Measurements from ENCODE around the gene TPM3. TPM values are rescaled to one million over a fixed set of nuclear protein-coding genes. Genes with fewer than 3 reads are reported as not detected.

Gene TPM3
- total RNA-seq, 1 experiment from 2014 or later: 681 TPM

- H3K9me3 ChIP-seq: no peaks in the 10 kb centered on the region
- H3K4me3 ChIP-seq (ENCODE audit: low read depth, low read length): no peak overlapping the region
- TF ChIP-seq CTCF (IDR thresholded peaks at IDR 0.05; ENCODE audit: insufficient read depth in 1 of 2, low read depth in 1 of 2, low read length in 1 of 2, severe bottlenecking in 1 of 2, unreplicated experiment in 1 of 2): no peak
- no peaks in the 10 kb centered on the region for H3K27me3 ChIP-seq (replicated peaks; ENCODE audit: control insufficient read depth, insufficient read depth, low read length)
- DNase-seq: no peak
- H3K4me1 Mint-ChIP-seq (ENCODE audit: low read depth, unreplicated experiment): peaks cover 5% of the 10 kb centered on the region
- ChIA-PET POLR2A (no interaction called here), CTCF (no interaction called here)
- H3K27me3 Mint-ChIP-seq (ENCODE audit: insufficient read depth, unreplicated experiment): no peaks in the 10 kb centered on the region
- H3K4me3 Mint-ChIP-seq (ENCODE audit: unreplicated experiment): no peak overlapping the region
- BruUV-seq (replicated peaks): no TSS peak
- intact Hi-C loops (cut with micrococcal nuclease; ENCODE audit: unreplicated experiment): no loop called here
- H3K4me1 ChIP-seq: peaks cover 15% of the 10 kb centered on the region
- peaks cover 83% of the 10 kb centered on the region for H3K36me3 Mint-ChIP-seq (ENCODE audit: insufficient read depth, unreplicated experiment)
- no peaks in the 10 kb centered on the region for H3K9me3 Mint-ChIP-seq (ENCODE audit: unreplicated experiment)
- peaks cover 9% of the 10 kb centered on the region for H3K36me3 ChIP-seq (ENCODE audit: control insufficient read depth, insufficient read depth, low read length)
- H3K27ac Mint-ChIP-seq (ENCODE audit: unreplicated experiment): no peak overlapping the region
Measured at GRCh38 chr1:154213274-154213673, 21.4 kb upstream of the TPM3 start.

GRCh38 chr1:154212083-154212482 lies 20.2 kb upstream of the TPM3 start:
- Histone ChIP-seq H3K4me1 (peaks cover 13% of the 10 kb centered on the region), H3K27me3 (replicated peaks; ENCODE audit: control insufficient read depth, insufficient read depth, low read length) (no peaks in the 10 kb centered on the region), H3K9me3 (no peaks in the 10 kb centered on the region), H3K4me3 (ENCODE audit: low read depth, low read length) (no peak overlapping the region), H3K36me3 (ENCODE audit: control insufficient read depth, insufficient read depth, low read length) (peaks cover 7% of the 10 kb centered on the region)
- no peak for DNase-seq
- peaks cover 5% of the 10 kb centered on the region for H3K4me1 Mint-ChIP-seq (ENCODE audit: low read depth, unreplicated experiment)
- TF ChIP-seq CTCF (IDR thresholded peaks at IDR 0.05; ENCODE audit: insufficient read depth in 1 of 2, low read depth in 1 of 2, low read length in 1 of 2, severe bottlenecking in 1 of 2, unreplicated experiment in 1 of 2): no peak
- intact Hi-C loops (cut with micrococcal nuclease; ENCODE audit: unreplicated experiment): no loop called here
- H3K4me3 Mint-ChIP-seq (ENCODE audit: unreplicated experiment): no peak overlapping the region
- H3K27ac Mint-ChIP-seq (ENCODE audit: unreplicated experiment): no peak overlapping the region
- H3K9me3 Mint-ChIP-seq (ENCODE audit: unreplicated experiment): no peaks in the 10 kb centered on the region
- no TSS peak for BruUV-seq (replicated peaks)
- H3K27me3 Mint-ChIP-seq (ENCODE audit: insufficient read depth, unreplicated experiment): no peaks in the 10 kb centered on the region
- ChIA-PET POLR2A (no interaction called here), CTCF (no interaction called here)
- H3K36me3 Mint-ChIP-seq (ENCODE audit: insufficient read depth, unreplicated experiment): peaks cover 83% of the 10 kb centered on the region

- no peaks in the 10 kb centered on the region for H3K9me3 Mint-ChIP-seq (ENCODE audit: unreplicated experiment)
- no peaks in the 10 kb centered on the region for H3K27me3 Mint-ChIP-seq (ENCODE audit: insufficient read depth, unreplicated experiment)
- CTCF ChIA-PET: no interaction called here
- DNase-seq: no peak
- no peak overlapping the region for H3K4me3 Mint-ChIP-seq (ENCODE audit: unreplicated experiment)
- H3K36me3 ChIP-seq (ENCODE audit: control insufficient read depth, insufficient read depth, low read length): peaks cover 7% of the 10 kb centered on the region
- no peak overlapping the region for H3K4me3 ChIP-seq (ENCODE audit: low read depth, low read length)
- H3K27me3 ChIP-seq (replicated peaks; ENCODE audit: control insufficient read depth, insufficient read depth, low read length): no peaks in the 10 kb centered on the region
- 0 out of 2 replicates have a peak, but pooled peaks cover under 1% of the 10 kb centered on the region for H3K4me1 ChIP-seq
- no peaks in the 10 kb centered on the region for H3K9me3 ChIP-seq
- no peak overlapping the region for H3K27ac Mint-ChIP-seq (ENCODE audit: unreplicated experiment)
- no peak for TF ChIP-seq CTCF (IDR thresholded peaks at IDR 0.05; ENCODE audit: insufficient read depth in 1 of 2, low read depth in 1 of 2, low read length in 1 of 2, severe bottlenecking in 1 of 2, unreplicated experiment in 1 of 2)
- intact Hi-C loops (cut with micrococcal nuclease; ENCODE audit: unreplicated experiment): no loop called here
- POLR2A ChIA-PET: interaction anchor here (0.6 kb wide), 1 partner anchor 1016 kb away, joined by 3 read pairs; no protein-coding TSS in a partner anchor
- no peaks in the 10 kb centered on the region for H3K4me1 Mint-ChIP-seq (ENCODE audit: low read depth, unreplicated experiment)
- H3K36me3 Mint-ChIP-seq (ENCODE audit: insufficient read depth, unreplicated experiment): peaks cover 74% of the 10 kb centered on the region
- BruUV-seq (replicated peaks): no TSS peak
Measured at GRCh38 chr1:154208677-154209388, 16.9 kb upstream of the TPM3 start.
